Measurements from ENCODE around the gene ZNF273.

ZNF273 gene

GRCh38 chr7:64879800-64880199 lies 23.3 kb upstream of the ZNF273 start:
- Histone ChIP-seq H2AFZ (ENCODE audit: low read length) (no peak overlapping the region), H3K9me2 (replicated peaks; ENCODE audit: low read depth, low read length) (no peaks in the 10 kb centered on the region), H3K9me3 (ENCODE audit: insufficient read depth, low read depth, low read length) (peaks cover 19% of the 10 kb centered on the region; the same call in 1 of the 2 replicates), H3K79me2 (ENCODE audit: insufficient read depth, low read length) (no peaks in the 10 kb centered on the region), H3K9ac (ENCODE audit: low read depth, low read length, poor library complexity, severe bottlenecking) (no peak overlapping the region), H4K20me1 (ENCODE audit: insufficient read depth, low read length, poor library complexity, severe bottlenecking) (no peaks in the 10 kb centered on the region), H3K4me2 (ENCODE audit: low read depth, low read length, poor library complexity, severe bottlenecking) (no peak overlapping the region), H3F3A (ENCODE audit: low read depth) (no peaks in the 10 kb centered on the region), H3K27me3 (ENCODE audit: insufficient read depth, low read length, poor library complexity, severe bottlenecking) (no peaks in the 10 kb centered on the region), H3K36me3 (ENCODE audit: insufficient read depth, low read length) (no peaks in the 10 kb centered on the region), H3K4me1 (ENCODE audit: insufficient read depth, low read length, poor library complexity, severe bottlenecking) (no peaks in the 10 kb centered on the region), H3K4me3 (ENCODE audit: low read length, poor library complexity, severe bottlenecking) (no peak overlapping the region)
- TF ChIP-seq EZH2phosphoT487 (IDR thresholded peaks at IDR 0.05; ENCODE audit: borderline replicate concordance) (no peak), CTCF (conservative IDR thresholded peaks at IDR 0.05; ENCODE audit: low read length) (no peak)

GRCh38 chr7:64880322-64881297 lies 22.5 kb upstream of the ZNF273 start:
- no peak overlapping the region for H3K4me2 ChIP-seq (ENCODE audit: low read depth, low read length, poor library complexity, severe bottlenecking)
- H3K9ac ChIP-seq (ENCODE audit: low read depth, low read length, poor library complexity, severe bottlenecking), result no peak overlapping the region
- peaks cover 19% of the 10 kb centered on the region; the same call in 1 of the 2 replicates for H3K9me3 ChIP-seq (ENCODE audit: insufficient read depth, low read depth, low read length)
- H2AFZ ChIP-seq (ENCODE audit: low read length), result no peak overlapping the region
- TF ChIP-seq CTCF (conservative IDR thresholded peaks at IDR 0.05; ENCODE audit: low read length) (no peak), EZH2phosphoT487 (IDR thresholded peaks at IDR 0.05; ENCODE audit: borderline replicate concordance) (no peak)
- no peaks in the 10 kb centered on the region for H3K4me1 ChIP-seq (ENCODE audit: insufficient read depth, low read length, poor library complexity, severe bottlenecking)
- H3K79me2 ChIP-seq (ENCODE audit: insufficient read depth, low read length), result no peaks in the 10 kb centered on the region
- H3K4me3 ChIP-seq (ENCODE audit: low read length, poor library complexity, severe bottlenecking), result no peak overlapping the region
- no peaks in the 10 kb centered on the region for H3K36me3 ChIP-seq (ENCODE audit: insufficient read depth, low read length)
- H4K20me1 ChIP-seq (ENCODE audit: insufficient read depth, low read length, poor library complexity, severe bottlenecking), result no peaks in the 10 kb centered on the region
- no peaks in the 10 kb centered on the region for H3K9me2 ChIP-seq (replicated peaks; ENCODE audit: low read depth, low read length)
- no peaks in the 10 kb centered on the region for H3K27me3 ChIP-seq (ENCODE audit: insufficient read depth, low read length, poor library complexity, severe bottlenecking)
- H3F3A ChIP-seq (ENCODE audit: low read depth), result no peaks in the 10 kb centered on the region

GRCh38 chr7:64881461-64882287 lies 21.4 kb upstream of the ZNF273 start:
- Histone ChIP-seq H3K79me2 (ENCODE audit: insufficient read depth, low read length) (no peaks in the 10 kb centered on the region), H3K4me2 (ENCODE audit: low read depth, low read length, poor library complexity, severe bottlenecking) (no peak overlapping the region), H3K4me3 (ENCODE audit: low read length, poor library complexity, severe bottlenecking) (no peak overlapping the region), H4K20me1 (ENCODE audit: insufficient read depth, low read length, poor library complexity, severe bottlenecking) (no peaks in the 10 kb centered on the region), H3K9ac (ENCODE audit: low read depth, low read length, poor library complexity, severe bottlenecking) (no peak overlapping the region), H3K9me2 (replicated peaks; ENCODE audit: low read depth, low read length) (no peaks in the 10 kb centered on the region), H3K36me3 (ENCODE audit: insufficient read depth, low read length) (no peaks in the 10 kb centered on the region), H3K4me1 (ENCODE audit: insufficient read depth, low read length, poor library complexity, severe bottlenecking) (no peaks in the 10 kb centered on the region), H3K9me3 (ENCODE audit: insufficient read depth, low read depth, low read length) (peaks cover 19% of the 10 kb centered on the region; the same call in 1 of the 2 replicates), H3F3A (ENCODE audit: low read depth) (no peaks in the 10 kb centered on the region), H2AFZ (ENCODE audit: low read length) (no peak overlapping the region), H3K27me3 (ENCODE audit: insufficient read depth, low read length, poor library complexity, severe bottlenecking) (no peaks in the 10 kb centered on the region)
- no peak for TF ChIP-seq EZH2phosphoT487 (IDR thresholded peaks at IDR 0.05; ENCODE audit: borderline replicate concordance)
- TF ChIP-seq CTCF (conservative IDR thresholded peaks at IDR 0.05; ENCODE audit: low read length), result no peak

Measured in Loucy (cell line).